HG02943 (cell line): ENCODE measurements around the gene PCDHGA5.
"Not testable (repeated sequence)": the region's sequence is repeated elsewhere in the genome, so short reads cannot be mapped to it uniquely, and the experiment has no call there.

Experiments
- ATAC-seq: cut with Tn5 transposase; IDR thresholded peaks from one replicate; pipeline ENCODE4 v1.9.1; 2021; ENCODE audit warnings: mild to moderate bottlenecking, low read depth, moderate library complexity; ENCODE audit not compliant: unreplicated experiment

PCDHGA5 gene

GRCh38 chr5:141349917-141350619, 13.9 kb upstream of the PCDHGA5 start, which contains the start of gene PCDHGB1:
TSS of gene PCDHGB1 (plus strand) at chr5:141350099. CDS start at chr5:141350261, 162 bp downstream.
- ATAC-seq: no peak

- ATAC-seq: no peak
Measured at GRCh38 chr5:141351591-141351990, 12.4 kb upstream of the PCDHGA5 start.

- no peak for ATAC-seq
Measured at GRCh38 chr5:141354900-141355469, 9.0 kb upstream of the PCDHGA5 start, which contains the start of gene PCDHGA4. TSS of gene PCDHGA4 (plus strand) at chr5:141355021. CDS start at chr5:141355108, 87 bp downstream.

- no peak for ATAC-seq
Measured at GRCh38 chr5:141355641-141356040, 8.3 kb upstream of the PCDHGA5 start.

GRCh38 chr5:141356133-141356532, 7.8 kb upstream of the PCDHGA5 start:
- no peak for ATAC-seq

- ATAC-seq: no peak
Measured at GRCh38 chr5:141356950-141357349, 7.0 kb upstream of the PCDHGA5 start.

GRCh38 chr5:141359790-141360426, 4.1 kb upstream of the PCDHGA5 start, which contains the start of gene PCDHGB2:
TSS of gene PCDHGB2 (plus strand) at chr5:141359994. CDS start at chr5:141360136, 142 bp downstream.
- no peak for ATAC-seq

GRCh38 chr5:141360685-141361084, 3.3 kb upstream of the PCDHGA5 start:
- no peak for ATAC-seq

- no peak for ATAC-seq
Measured at GRCh38 chr5:141362719-141363118, 1.2 kb upstream of the PCDHGA5 start.

GRCh38 chr5:141366016-141366896, 2.3 kb downstream of the PCDHGA5 start:
- ATAC-seq: no peak

GRCh38 chr5:141369994-141370848, 6.3 kb downstream of the PCDHGA5 start, which contains the start of gene PCDHGB3:
TSS of gene PCDHGB3 (plus strand) at chr5:141370242. CDS start at chr5:141370395, 153 bp downstream.
- ATAC-seq: no peak

GRCh38 chr5:141371572-141372475, 7.9 kb downstream of the PCDHGA5 start:
- no peak for ATAC-seq

- no peak for ATAC-seq
Measured at GRCh38 chr5:141373673-141374317, 9.8 kb downstream of the PCDHGA5 start, which contains the start of gene PCDHGA6. TSS of gene PCDHGA6 (plus strand) at chr5:141373891. CDS start at chr5:141374084, 193 bp downstream.

- no peak for ATAC-seq
Measured at GRCh38 chr5:141374627-141375026, 10.7 kb downstream of the PCDHGA5 start.

- ATAC-seq: not testable (repeated sequence)
Measured at GRCh38 chr5:141375444-141376155, 11.6 kb downstream of the PCDHGA5 start.

- no peak for ATAC-seq
Measured at GRCh38 chr5:141382469-141383294, 18.7 kb downstream of the PCDHGA5 start, which contains the start of gene PCDHGA7. TSS of gene PCDHGA7 (plus strand) at chr5:141382742. CDS start at chr5:141382900, 158 bp downstream.
